DMS153 (cell line): Measurements from ENCODE around the gene ZNF575.
A peak's percentile ranks its signal among the peaks of the same experiment; 100 is the strongest.
"Not testable (repeated sequence)": the region's sequence is repeated elsewhere in the genome, so short reads cannot be mapped to it uniquely, and the experiment has no call there.

Source experiments
- DNase-seq: peaks from one replicate; lab custom pipeline; 2025; lab: John Stamatoyannopoulos, UW

Gene ZNF575

DNA sequence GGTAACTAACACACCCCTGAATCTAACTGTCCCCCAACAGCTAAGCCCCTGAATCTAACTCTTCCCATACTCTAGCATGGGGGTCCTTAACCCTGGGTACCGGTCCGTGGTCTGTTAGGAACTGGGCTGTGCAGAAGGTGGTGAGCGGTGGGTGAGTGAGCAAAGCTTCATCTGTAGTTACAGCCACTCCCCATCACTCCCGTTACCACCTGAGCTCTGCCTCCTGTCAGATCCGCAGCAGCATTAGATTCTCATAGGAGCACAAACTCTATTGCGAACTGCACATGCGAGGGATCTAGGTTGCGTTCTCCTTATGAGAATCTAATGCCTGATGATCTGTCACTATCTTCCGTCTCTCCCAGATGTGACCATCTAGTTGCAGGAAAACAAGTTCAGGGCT, 22.3 kb upstream of the ZNF575 start:
- DNase-seq, result no peak

DNA sequence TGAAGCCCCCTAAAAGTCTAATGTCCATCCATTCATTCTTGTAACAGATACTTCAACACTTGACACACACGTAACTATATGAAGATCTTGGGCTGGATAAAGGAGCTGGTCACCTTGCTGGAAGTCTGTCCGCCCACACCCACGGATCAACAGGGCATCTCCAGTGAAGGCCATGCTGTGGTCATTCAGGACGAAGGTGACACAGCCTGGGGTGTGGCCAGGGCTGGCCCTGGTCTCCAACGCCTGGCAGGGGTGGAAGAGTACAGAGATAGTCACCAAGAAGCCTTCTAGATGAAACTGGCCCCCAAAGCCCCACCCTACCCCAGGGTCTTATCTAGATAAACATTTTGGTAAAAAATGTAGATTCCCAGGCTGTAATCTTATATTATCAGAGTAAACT, 21.7 kb upstream of the ZNF575 start:
- no peak for DNase-seq

DNA sequence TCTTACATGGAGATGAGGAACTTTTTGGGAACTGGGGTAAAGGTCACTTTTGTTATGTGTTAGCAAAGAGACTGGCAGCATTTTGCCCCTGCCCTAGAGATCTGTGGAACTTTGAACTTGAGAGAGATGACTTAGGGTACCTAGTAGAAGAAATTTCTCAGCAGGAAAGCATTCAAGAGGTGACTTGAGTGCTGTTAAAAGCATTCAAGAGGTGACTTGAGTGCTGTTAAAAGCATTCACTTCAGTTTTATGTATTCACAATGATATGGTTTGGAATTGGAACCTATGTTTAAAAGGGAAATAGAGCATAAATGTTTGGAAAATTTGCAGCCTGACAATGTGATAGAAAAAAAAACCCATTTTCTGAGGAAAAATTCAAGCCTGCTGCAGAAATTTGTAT, 20.6 kb upstream of the ZNF575 start:
- not testable (repeated sequence) for DNase-seq

DNA sequence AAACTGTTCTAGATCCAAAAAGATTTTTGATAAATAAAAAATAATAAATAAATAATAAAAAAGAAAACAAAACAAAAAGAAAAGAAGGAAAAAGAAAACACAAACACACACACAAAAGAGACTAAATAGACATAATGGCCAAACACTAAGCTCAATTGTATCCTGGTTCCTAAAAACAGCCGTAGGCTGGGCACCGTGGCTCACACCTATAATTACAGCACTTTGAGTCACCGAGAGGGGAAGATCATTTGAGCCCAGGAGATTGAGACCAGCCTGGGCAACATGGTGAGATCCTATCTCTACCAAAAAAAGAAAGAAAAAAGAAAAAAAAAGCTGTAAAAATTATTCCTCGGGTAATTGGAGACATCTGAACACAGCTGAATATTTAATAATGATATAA, 14.9 kb upstream of the ZNF575 start:
- DNase-seq, result no peak

GRCh38 chr19:43519436-43520088, 13.4 kb upstream of the ZNF575 start:
- DNase-seq, result peak; percentile 56

DNA sequence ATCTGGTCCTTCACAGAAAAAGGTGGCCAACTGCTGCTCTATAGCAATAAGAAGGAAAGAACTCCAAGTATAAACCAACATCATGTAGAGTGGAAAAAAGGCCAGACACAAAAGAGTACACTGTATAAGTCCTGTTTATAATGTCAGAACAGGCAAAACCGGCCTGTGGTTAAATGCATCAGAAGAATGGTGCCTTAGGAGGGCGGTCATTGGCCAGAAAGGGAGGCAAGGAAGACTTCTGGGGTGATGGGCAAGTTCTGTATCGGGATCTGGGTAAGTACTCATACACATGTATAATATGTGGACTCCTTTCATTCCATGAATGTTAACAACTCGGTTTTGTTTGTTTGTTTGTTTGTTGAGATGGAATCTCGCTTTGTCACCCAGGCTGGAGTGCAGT, 10.1 kb upstream of the ZNF575 start:
- DNase-seq, result no peak

- DNase-seq, result not testable (repeated sequence)
Observed at GRCh38 chr19:43523696-43524095, 9.3 kb upstream of the ZNF575 start.

GRCh38 chr19:43524922-43525835, 7.8 kb upstream of the ZNF575 start:
- DNase-seq, result peak; percentile 19

DNA sequence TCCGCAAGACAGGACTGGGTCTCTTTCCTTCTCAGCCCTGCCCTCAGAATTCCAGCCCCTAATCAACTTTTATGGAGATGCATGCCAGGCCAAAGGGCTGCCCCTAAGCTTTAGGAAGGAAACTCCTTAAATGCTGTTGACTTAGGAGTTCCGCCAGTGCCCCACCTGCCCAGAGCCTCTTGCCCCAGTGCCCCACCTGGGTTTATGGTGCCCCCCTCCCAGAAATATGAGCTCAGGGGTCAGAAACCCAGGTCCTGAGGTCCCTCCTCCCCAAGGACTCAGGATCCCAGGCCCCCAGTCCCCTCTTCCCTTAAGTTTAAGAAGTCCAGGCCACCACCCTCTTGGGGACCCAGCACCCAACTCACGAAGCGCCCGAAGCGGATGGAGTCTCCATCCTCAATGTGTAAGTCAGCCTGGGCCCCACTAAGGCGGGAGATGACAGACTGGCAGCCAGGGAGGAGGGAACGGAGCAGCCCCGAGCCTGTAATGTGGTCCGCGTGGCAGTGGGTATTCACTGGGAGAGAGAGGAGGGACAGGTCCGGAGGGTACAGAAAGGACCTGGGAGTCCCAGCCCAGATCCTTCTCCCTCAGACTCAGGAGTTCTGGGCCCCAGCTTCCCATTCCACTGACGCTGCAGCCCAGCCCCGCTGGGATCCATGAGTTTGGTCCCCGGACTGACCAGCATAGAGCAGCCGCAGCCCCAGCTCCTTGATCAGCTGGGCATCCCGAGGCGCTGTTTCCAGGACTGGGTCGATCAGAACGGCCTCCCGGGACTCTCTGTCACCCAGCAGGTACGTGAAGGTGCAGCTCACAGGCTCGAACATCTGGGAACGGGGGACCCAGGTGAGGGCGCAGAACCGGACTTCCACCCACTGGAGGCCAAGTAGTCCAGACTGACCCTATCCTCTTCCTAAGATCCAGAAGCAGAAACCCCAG, 6.9 kb upstream of the ZNF575 start:
- DNase-seq, result no peak

DNA sequence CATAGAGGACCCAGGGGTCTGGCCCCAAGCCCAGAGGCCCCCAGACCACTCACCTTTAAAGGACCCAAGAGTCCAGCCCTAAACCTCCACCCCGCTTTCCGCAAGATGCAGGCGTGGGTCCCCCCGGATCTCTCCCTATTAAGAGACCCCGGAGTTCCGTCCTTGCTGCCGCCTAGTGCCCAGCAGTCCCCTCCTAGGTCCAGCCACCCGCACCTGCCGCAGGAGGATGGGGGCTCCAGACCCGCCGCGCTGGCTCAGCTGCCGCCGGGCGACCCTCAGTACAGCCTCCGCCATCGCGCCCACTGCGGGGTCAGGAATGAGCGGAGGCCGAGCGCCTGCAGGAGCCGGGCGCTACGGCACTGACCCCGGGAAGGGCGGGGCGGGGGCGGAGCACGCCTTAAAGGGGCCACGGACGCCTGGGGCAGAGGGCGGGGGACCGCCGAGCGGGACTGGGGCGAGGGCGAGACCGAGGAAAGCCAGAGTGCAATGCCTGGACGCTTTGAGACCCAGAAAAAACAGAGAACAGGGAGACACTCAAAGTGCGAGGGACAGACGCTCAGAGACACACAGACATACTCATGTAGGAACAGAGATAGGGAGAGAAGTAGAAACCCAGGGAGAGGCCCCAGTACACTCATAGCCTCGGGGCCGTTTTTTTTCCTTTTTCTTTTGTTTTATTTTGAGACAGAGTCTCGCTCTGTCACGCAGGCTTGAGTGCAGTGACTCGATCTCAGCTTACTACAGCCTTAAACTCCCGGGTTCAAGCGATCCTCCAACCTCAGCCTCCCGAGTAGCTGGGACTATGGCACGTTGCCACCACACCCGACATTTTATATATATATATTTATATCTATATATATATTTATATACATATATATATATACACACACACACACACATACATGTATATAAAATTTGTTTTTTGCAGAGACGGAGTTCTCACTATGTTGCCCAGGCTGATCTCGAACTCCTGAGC, 5.8 kb upstream of the ZNF575 start, which contains the start of gene ETHE1:
Gene ETHE1, minus strand, starts transcription at position 318 of the 976 bp plus-strand sequence. Its CDS starts 24 bp downstream, at position 294.
- no peak for DNase-seq

DNA sequence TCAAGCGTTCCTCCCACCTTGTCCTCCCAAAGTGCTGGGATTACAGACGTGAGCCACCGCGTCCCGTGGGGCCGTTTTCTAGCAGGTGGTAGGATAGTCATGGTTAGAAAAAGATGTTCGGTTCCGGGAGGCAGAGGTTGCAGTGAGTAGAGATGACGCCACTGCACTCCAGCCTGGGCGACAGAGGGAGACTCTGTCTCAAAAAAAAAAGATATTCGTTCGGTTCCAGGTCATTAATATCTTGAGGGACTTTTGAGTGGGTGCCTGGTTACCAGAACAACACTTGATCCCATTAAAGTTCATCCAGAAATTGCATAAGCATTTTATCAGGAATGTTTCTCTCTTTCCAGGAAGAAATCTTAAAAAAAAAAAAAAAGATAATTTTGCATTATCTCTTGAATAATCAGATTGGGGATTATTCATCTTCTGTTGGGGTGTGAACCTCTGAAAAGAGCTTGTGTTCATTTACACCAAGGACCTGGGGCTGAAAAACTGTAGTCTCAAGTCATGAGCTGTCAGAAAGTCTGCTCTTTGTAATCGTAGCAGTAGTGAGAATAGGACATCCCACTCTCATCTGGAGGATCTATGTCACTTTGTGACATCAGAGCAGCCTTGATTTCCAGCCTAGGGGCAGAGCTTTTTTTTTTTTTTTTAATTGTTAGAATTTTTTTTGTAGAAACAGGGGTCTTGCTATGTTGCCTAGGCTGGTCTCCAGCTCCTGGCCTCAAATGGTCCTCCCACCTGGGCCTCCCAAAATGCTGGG, 4.9 kb upstream of the ZNF575 start:
- peak; percentile 70 for DNase-seq

DNA sequence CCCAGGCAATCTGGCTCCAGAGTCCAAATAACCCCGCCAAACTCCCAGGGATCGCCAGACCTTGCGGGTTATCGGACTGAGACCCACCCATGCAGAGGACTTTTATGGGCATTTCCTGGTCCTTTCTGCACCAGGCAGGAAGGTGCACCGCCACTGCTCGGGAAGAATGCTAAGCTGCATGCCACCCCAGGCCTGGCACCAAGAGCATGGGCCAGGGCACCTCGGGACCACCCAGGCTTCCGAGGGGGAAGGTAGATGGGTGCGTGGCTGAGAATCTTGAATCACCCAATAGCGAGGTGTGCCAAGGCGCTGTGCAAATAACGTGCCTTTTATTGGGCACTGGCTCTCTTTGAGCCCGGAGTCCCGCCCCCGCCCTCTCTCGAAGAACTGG, 422 bp upstream of the ZNF575 start:
- peak; percentile 53 for DNase-seq

DNA sequence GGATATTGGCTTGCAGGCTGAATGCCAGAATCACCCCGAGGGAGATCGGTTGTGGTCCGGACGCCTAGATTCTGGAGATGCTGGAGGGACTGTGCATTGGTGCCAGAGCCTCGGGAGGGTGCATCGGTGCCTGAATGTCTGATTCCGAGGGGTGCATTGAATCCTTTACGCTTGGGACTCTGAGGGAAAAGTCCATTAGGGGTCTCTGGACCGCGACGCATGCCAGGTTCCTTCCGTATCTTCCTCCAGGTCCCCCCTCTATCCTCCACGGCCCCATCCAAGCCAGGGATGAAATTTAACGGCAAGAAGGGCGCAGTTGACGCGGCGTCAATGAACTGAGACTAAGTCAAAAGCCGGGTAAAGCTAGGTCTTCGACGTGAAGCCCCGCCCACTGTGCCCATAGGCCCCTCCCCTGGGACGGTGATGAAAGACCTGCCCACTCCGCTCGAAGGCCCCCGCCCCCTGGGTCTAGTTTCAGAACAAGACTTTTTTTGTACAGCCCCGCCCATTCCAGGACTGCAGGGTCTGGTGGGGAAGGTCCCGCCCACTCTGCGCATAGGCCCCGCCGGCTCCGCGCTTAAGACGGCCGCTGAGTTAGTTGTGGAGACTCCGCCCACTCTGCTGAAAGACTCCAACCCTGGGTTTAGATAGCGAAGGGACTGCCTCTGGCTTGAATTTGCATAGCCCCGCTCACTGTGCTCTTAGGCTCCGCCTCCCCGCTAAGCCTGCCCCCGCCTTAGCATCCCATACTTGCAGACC, 737 bp downstream of the ZNF575 start:
- peak; percentile 98 for DNase-seq

DNA sequence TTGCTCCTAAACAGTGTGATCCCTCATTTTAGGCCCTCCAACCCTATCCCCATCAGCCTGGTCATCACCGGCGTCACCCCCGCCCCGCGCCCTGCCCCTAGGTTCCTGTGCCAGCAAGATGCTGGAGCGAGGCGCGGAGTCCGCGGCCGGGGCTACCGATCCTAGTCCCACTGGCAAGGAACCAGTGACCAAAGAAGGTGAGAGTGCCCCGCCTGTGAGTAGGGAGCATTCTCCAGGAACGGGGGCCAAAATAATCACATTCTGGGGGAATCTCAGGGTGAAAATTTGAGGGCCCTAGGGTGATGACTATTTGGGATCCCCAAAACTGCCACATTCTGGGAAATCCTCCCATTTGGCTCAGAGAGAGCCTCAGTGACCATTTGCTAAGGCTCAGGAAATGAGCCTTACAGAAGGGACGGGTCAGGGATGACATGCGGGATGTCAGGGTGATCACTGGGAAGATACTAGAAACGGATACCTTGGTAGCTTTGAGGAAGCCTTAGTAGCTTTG, 1.4 kb downstream of the ZNF575 start:
- DNase-seq, result no peak

DNA sequence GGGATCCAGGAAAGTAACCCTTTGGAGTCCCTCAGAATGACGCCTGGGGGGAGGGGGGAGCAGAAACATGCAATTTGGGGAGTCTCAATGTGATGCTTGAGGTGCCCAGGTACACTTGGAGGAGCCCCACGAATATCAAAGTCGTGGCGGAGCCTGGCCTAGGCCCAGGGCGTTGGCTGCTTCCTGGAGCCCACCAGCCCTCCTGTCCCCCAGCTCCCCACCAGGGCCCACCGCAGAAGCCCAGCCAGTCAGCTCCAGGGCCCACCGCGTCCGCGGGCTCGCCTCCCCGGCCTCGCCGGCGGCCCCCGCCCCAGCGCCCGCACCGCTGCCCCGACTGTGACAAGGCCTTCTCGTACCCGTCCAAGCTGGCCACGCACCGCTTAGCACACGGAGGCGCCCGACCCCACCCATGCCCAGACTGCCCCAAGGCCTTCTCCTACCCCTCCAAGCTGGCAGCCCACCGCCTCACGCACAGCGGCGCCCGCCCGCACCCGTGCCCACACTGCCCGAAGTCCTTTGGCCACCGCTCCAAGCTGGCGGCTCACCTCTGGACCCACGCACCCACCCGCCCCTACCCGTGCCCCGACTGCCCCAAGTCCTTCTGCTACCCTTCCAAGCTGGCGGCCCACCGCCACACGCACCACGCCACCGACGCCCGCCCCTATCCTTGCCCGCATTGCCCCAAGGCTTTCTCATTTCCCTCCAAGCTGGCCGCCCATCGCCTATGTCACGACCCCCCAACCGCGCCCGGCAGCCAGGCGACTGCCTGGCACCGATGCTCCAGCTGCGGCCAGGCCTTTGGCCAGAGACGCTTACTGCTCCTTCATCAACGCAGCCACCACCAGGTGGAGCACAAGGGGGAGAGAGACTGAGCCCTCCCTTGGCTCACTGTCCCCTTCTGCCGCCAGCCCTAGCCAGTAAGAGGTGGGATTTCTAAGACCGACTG, 2.1 kb downstream of the ZNF575 start:
- DNase-seq, result no peak

DNA sequence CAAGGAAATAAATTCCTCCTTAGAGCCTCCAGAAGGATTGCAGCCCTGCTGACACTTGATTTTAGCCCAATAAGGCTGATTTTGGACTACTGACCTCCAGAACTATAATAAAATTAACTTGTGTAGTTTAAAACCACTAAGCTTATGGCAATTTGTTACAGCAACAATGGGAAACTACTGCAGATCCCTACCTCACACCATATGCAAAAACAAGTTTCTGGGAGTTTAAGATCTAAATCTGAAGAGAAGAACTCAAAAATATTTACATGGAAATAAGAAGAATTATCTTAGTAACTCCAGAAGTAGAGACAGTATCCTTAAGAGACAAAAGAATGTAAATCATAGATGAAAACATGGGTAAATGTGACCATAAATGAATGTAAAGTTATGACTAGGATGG, 5.9 kb downstream of the ZNF575 start:
- DNase-seq, result no peak

- DNase-seq, result no peak
Observed at GRCh38 chr19:43540381-43540780, 7.4 kb downstream of the ZNF575 start.
